Neuronal stem cell (in vitro differentiated cells): ENCODE measurements around the gene OR9Q1.

Experiments used
- DNase-seq: peaks from one replicate; pipeline ENCODE4 v3.0.0-alpha.2; 2013; ENCODE audit warnings: low spot score
- H2AFZ ChIP-seq: one replicate; pipeline ENCODE4 v1.6.1; 2013; ENCODE audit warnings: mild to moderate bottlenecking, low read length, inconsistent platforms
- H2AK5ac ChIP-seq: 2 replicates; pipeline ENCODE4 v1.6.1; 2013; ENCODE audit warnings: low read depth, mild to moderate bottlenecking, inconsistent platforms, low read length, moderate library complexity, mixed read lengths
- H2BK120ac ChIP-seq: 2 replicates; pipeline ENCODE4 v1.6.1; 2013; ENCODE audit warnings: low read depth, mild to moderate bottlenecking, inconsistent platforms, low read length, moderate library complexity, mixed read lengths
- H2BK12ac ChIP-seq: one replicate; pipeline ENCODE4 v1.6.1; 2013; ENCODE audit warnings: low read length, inconsistent platforms
- H2BK15ac ChIP-seq: 2 replicates; pipeline ENCODE4 v1.6.1; 2013; ENCODE audit warnings: mild to moderate bottlenecking, low read length, inconsistent platforms, mixed read lengths
- H2BK5ac ChIP-seq: one replicate; pipeline ENCODE4 v1.6.1; 2013; ENCODE audit warnings: inconsistent platforms, mild to moderate bottlenecking, low read length, moderate library complexity
- H3K14ac ChIP-seq: one replicate; pipeline ENCODE4 v1.6.1; 2013; ENCODE audit warnings: low read length, inconsistent platforms
- H3K18ac ChIP-seq: 2 replicates; pipeline ENCODE4 v1.6.1; 2013; ENCODE audit warnings: low read length, inconsistent platforms
- H3K23ac ChIP-seq: 2 replicates; pipeline ENCODE4 v1.6.1; 2013; ENCODE audit warnings: low read depth, mild to moderate bottlenecking, mixed read lengths, low read length, inconsistent platforms; ENCODE audit not compliant: poor library complexity
- H3K27ac ChIP-seq: replicated peaks from 3 replicates; pipeline ENCODE4 v1.5.1; 2013; ENCODE audit warnings: low read length, inconsistent platforms
- H3K27me3 ChIP-seq, 3 experiments: 2 replicates each; pipeline ENCODE4 v1.6.1; 2013; ENCODE audit warnings: low read length in 3 of 3, mild to moderate bottlenecking in 2 of 3, inconsistent platforms in 1 of 3, low read depth in 1 of 3, mixed read lengths in 1 of 3, moderate library complexity in 1 of 3; ENCODE audit not compliant: control insufficient read depth in 3 of 3, insufficient read depth in 3 of 3
- H3K36me3 ChIP-seq, 2 donors: replicated peaks in 1 of 2; 2 replicates each; pipeline ENCODE4 v1.6.1; 2013; ENCODE audit warnings: low read length in 2 of 2; ENCODE audit not compliant: control insufficient read depth in 2 of 2, insufficient read depth in 2 of 2
- H3K4ac ChIP-seq: 2 replicates; pipeline ENCODE4 v1.6.1; 2013; ENCODE audit warnings: inconsistent platforms, mild to moderate bottlenecking, low read length, moderate library complexity
- H3K4me1 ChIP-seq, 2 donors: 1 replicate in 1 of 2; 2 replicates in 1 of 2; pipeline ENCODE4 v1.6.1; 2013; ENCODE audit warnings: low read length in 2 of 2, low read depth in 1 of 2; ENCODE audit not compliant: control insufficient read depth in 2 of 2, insufficient read depth in 1 of 2
- H3K4me2 ChIP-seq: one replicate; pipeline ENCODE4 v1.6.1; 2013; ENCODE audit warnings: mild to moderate bottlenecking, low read length, inconsistent platforms; ENCODE audit not compliant: insufficient read depth, poor library complexity, severe bottlenecking
- H3K4me3 ChIP-seq, 2 donors: 2 replicates each; pipeline ENCODE4 v1.5.1; 2013; ENCODE audit warnings: low read length in 2 of 2, mild to moderate bottlenecking in 2 of 2, inconsistent platforms in 1 of 2, moderate library complexity in 1 of 2
- H3K79me1 ChIP-seq: one replicate; pipeline ENCODE4 v1.6.1; 2013; ENCODE audit warnings: low read depth, mild to moderate bottlenecking, inconsistent platforms, low read length, moderate library complexity
- H3K9ac ChIP-seq: one replicate; pipeline ENCODE4 v1.6.1; 2013; ENCODE audit warnings: mild to moderate bottlenecking, low read depth, low read length, inconsistent platforms; ENCODE audit not compliant: poor library complexity
- H3K9me3 ChIP-seq, 2 donors: replicated peaks in 1 of 2; 2 replicates each; pipeline versions ENCODE3 to v1.6.1; 2013; ENCODE audit warnings: low read length in 2 of 2, mild to moderate bottlenecking in 2 of 2, inconsistent platforms in 1 of 2, low read depth in 1 of 2, mixed read lengths in 1 of 2, moderate library complexity in 1 of 2; ENCODE audit not compliant: control insufficient read depth in 2 of 2, insufficient read depth in 1 of 2
- H4K8ac ChIP-seq: one replicate; pipeline ENCODE4 v1.6.1; 2013; ENCODE audit warnings: low read depth, mild to moderate bottlenecking, inconsistent platforms, low read length, moderate library complexity
- H4K91ac ChIP-seq: one replicate; pipeline ENCODE4 v1.6.1; 2013; ENCODE audit warnings: low read length, low read depth, mild to moderate bottlenecking, inconsistent platforms; ENCODE audit not compliant: poor library complexity
- WGBS, 2 donors: extraction: QIAGEN DNeasy Blood & Tissue Kit; methylation state at CpG; one replicate each; pipeline ENCODE4 v1.1.7; 2013; ENCODE audit warnings: missing lambda C conversion rate in 2 of 2, mixed read lengths in 1 of 2; ENCODE audit not compliant: insufficient read length in 2 of 2, insufficient replicate concordance in 1 of 2; ENCODE audit errors: extremely low coverage in 2 of 2; 5-methylcytosine and 5-hydroxymethylcytosine counted together

Gene OR9Q1

GRCh38 chr11:58060939-58061672 lies 37.4 kb downstream of the OR9Q1 start:
- no CpG with 5 or more reads among the region's 6 CpGs for WGBS, 2 donors
- no peak for DNase-seq
- Histone ChIP-seq H3K27me3 (no peaks in the 10 kb centered on the region), H3K27ac (no peak overlapping the region), H2BK5ac (no peak overlapping the region), H3K14ac (no peak overlapping the region), H3K4ac (no peak overlapping the region), H3K79me1 (no peaks in the 10 kb centered on the region), H3K18ac (no peak overlapping the region), H2BK12ac (no peak overlapping the region), H3K4me2 (no peak overlapping the region), H2BK120ac (no peak overlapping the region), H2BK15ac (no peak overlapping the region), H2AK5ac (no peak overlapping the region), H2AFZ (no peak overlapping the region), H3K9ac (no peak overlapping the region), H3K36me3 (no peaks in the 10 kb centered on the region), H4K8ac (no peak overlapping the region), H3K4me1 (peaks cover 8% of the 10 kb centered on the region in 2 donors), H3K23ac (no peak overlapping the region), H3K9me3 (no peaks in the 10 kb centered on the region), H4K91ac (no peak overlapping the region), H3K4me3 (no peak overlapping the region)

- Histone ChIP-seq H3K9me3 (no peaks in the 10 kb centered on the region), H3K4me2 (no peak overlapping the region), H2BK120ac (no peak overlapping the region), H3K9ac (no peak overlapping the region), H2BK5ac (no peak overlapping the region), H3K27me3 (no peaks in the 10 kb centered on the region), H4K91ac (no peak overlapping the region), H2AFZ (no peak overlapping the region), H3K23ac (no peak overlapping the region), H3K18ac (no peak overlapping the region), H2AK5ac (no peak overlapping the region), H3K27ac (no peak overlapping the region), H3K14ac (no peak overlapping the region), H2BK15ac (no peak overlapping the region), H4K8ac (no peak overlapping the region), H3K4me1 (peaks cover 8% of the 10 kb centered on the region in 2 donors), H3K36me3 (no peaks in the 10 kb centered on the region), H3K79me1 (no peaks in the 10 kb centered on the region), H3K4me3 (no peak overlapping the region), H2BK12ac (no peak overlapping the region), H3K4ac (no peak overlapping the region)
- WGBS, 2 donors = no CpG with 5 or more reads among the region's 6 CpGs
- no peak for DNase-seq
Observed at GRCh38 chr11:58061813-58062212, 38.1 kb downstream of the OR9Q1 start.

- H4K8ac ChIP-seq = no peak overlapping the region
- H3K27me3 ChIP-seq = no peaks in the 10 kb centered on the region
- no peak for DNase-seq
- H2AK5ac ChIP-seq = no peak overlapping the region
- no CpG with 5 or more reads among the region's 5 CpGs for WGBS, 2 donors
- H3K4me3 ChIP-seq = no peak overlapping the region
- H3K36me3 ChIP-seq = no peaks in the 10 kb centered on the region
- no peak overlapping the region for H3K14ac ChIP-seq
- no peak overlapping the region for H3K4me2 ChIP-seq
- H3K27ac ChIP-seq = no peak overlapping the region
- H3K4me1 ChIP-seq = no peaks in the 10 kb centered on the region
- no peaks in the 10 kb centered on the region for H3K79me1 ChIP-seq
- peak overlapping the region; percentile 19 for H3K18ac ChIP-seq
- no peak overlapping the region for H2BK5ac ChIP-seq
- no peak overlapping the region for H2AFZ ChIP-seq
- no peak overlapping the region for H2BK120ac ChIP-seq
- no peak overlapping the region for H2BK12ac ChIP-seq
- H3K9ac ChIP-seq = no peak overlapping the region
- H2BK15ac ChIP-seq = peak overlapping the region; percentile 27
- peak overlapping the region; percentile 38 for H3K23ac ChIP-seq
- H4K91ac ChIP-seq = no peak overlapping the region
- no peak overlapping the region for H3K4ac ChIP-seq
- H3K9me3 ChIP-seq = peaks cover 0 to 2% of the 10 kb centered on the region in 2 donors
Observed at GRCh38 chr11:58067685-58068084, 44.0 kb downstream of the OR9Q1 start.

- no peak overlapping the region for H4K8ac ChIP-seq
- H2BK15ac ChIP-seq = no peak overlapping the region
- no peak overlapping the region for H2AFZ ChIP-seq
- H3K79me1 ChIP-seq = no peaks in the 10 kb centered on the region
- H3K4me2 ChIP-seq = no peak overlapping the region
- H3K23ac ChIP-seq = no peak overlapping the region
- H3K4me3 ChIP-seq = peak overlapping the region in 1 of 2 donors; percentile 25
- no CpG with 5 or more reads among the region's 6 CpGs for WGBS, 2 donors
- DNase-seq = no peak
- H3K14ac ChIP-seq = no peak overlapping the region
- H3K36me3 ChIP-seq = no peaks in the 10 kb centered on the region
- no peak overlapping the region for H2BK120ac ChIP-seq
- H4K91ac ChIP-seq = no peak overlapping the region
- no peak overlapping the region for H3K18ac ChIP-seq
- H3K9ac ChIP-seq = no peak overlapping the region
- H3K9me3 ChIP-seq = peaks cover 0 to 2% of the 10 kb centered on the region in 2 donors
- no peak overlapping the region for H2AK5ac ChIP-seq
- no peaks in the 10 kb centered on the region for H3K4me1 ChIP-seq
- H2BK12ac ChIP-seq = no peak overlapping the region
- no peak overlapping the region for H3K27ac ChIP-seq
- H3K27me3 ChIP-seq = no peaks in the 10 kb centered on the region
- H3K4ac ChIP-seq = no peak overlapping the region
- H2BK5ac ChIP-seq = no peak overlapping the region
Observed at GRCh38 chr11:58068655-58069054, 45.0 kb downstream of the OR9Q1 start.
